BLaER1 (cell line): ENCODE results near the gene GRM8.

Experiments
- H3K27ac ChIP-seq: shearing (Covaris generic); formaldehyde crosslinking; 2 replicates; pipeline ENCODE4 v1.8.1; 2022
- H3K27me3 ChIP-seq: shearing (Covaris generic); formaldehyde crosslinking; 2 replicates; pipeline ENCODE4 v1.8.1; 2022
- H3K36me3 ChIP-seq: shearing (Covaris generic); formaldehyde crosslinking; 2 replicates; pipeline ENCODE4 v1.8.1; 2022
- H3K4me1 ChIP-seq: shearing (Covaris generic); formaldehyde crosslinking; 2 replicates; pipeline ENCODE4 v1.8.1; 2022
- H3K4me2 ChIP-seq: shearing (Covaris generic); formaldehyde crosslinking; 2 replicates; pipeline ENCODE4 v1.8.1; 2022
- H3K4me3 ChIP-seq: shearing (Covaris generic); formaldehyde crosslinking; 2 replicates; pipeline ENCODE4 v1.8.1; 2022
- H3K9ac ChIP-seq: shearing (Covaris generic); formaldehyde crosslinking; 2 replicates; pipeline ENCODE4 v1.8.1; 2022
- H3K9me3 ChIP-seq: shearing (Covaris generic); formaldehyde crosslinking; 2 replicates; pipeline ENCODE4 v1.8.1; 2022
- H4K20me1 ChIP-seq: shearing (Covaris generic); formaldehyde crosslinking; 2 replicates; pipeline ENCODE4 v1.8.1; 2022
- Cebpa-rat ChIP-seq: shearing (Covaris generic); IDR thresholded peaks from 2 replicates; pipeline ENCODE4 v1.8.1; 2022

The GRM8 gene

DNA sequence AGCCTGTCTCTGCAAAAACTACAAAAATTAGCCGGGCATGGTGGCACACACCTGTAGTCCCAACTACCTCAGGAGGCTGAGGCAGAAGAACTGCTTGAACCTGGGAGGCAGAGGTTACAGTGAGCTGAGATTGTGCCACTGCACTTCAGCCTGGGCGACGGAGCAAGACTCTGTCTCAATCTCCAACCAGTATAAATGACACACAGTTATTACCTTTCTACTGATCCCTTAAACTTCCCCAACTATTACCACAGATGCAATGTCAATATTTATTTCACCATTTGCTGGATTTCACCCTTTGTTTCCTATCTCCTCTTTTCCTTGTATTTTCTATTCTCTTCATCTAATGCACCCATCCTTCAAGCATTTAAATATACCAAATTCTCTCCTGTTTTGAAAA, 431.8 kb downstream of the GRM8 start:
- no peaks in the 10 kb centered on the region for H3K36me3 ChIP-seq
- no peak overlapping the region for H3K9ac ChIP-seq
- no peak overlapping the region for H3K4me2 ChIP-seq
- H4K20me1 ChIP-seq = no peaks in the 10 kb centered on the region
- H3K4me3 ChIP-seq = no peak overlapping the region
- TF ChIP-seq Cebpa-rat = no peak
- H3K27me3 ChIP-seq = no peaks in the 10 kb centered on the region
- no peaks in the 10 kb centered on the region for H3K4me1 ChIP-seq
- H3K9me3 ChIP-seq = no peaks in the 10 kb centered on the region
- no peak overlapping the region for H3K27ac ChIP-seq

GRCh38 chr7:126819197-126819484, 433.6 kb downstream of the GRM8 start:
- Histone ChIP-seq H3K27me3 (no peaks in the 10 kb centered on the region), H3K4me3 (no peak overlapping the region), H3K9me3 (no peaks in the 10 kb centered on the region), H3K4me1 (no peaks in the 10 kb centered on the region), H3K27ac (no peak overlapping the region), H3K36me3 (no peaks in the 10 kb centered on the region), H3K4me2 (no peak overlapping the region), H3K9ac (no peak overlapping the region), H4K20me1 (no peaks in the 10 kb centered on the region)
- TF ChIP-seq Cebpa-rat = no peak

GRCh38 chr7:126818393-126819196, 434.1 kb downstream of the GRM8 start:
- H3K4me1 ChIP-seq = no peaks in the 10 kb centered on the region
- H3K27me3 ChIP-seq = no peaks in the 10 kb centered on the region
- H3K36me3 ChIP-seq = no peaks in the 10 kb centered on the region
- H3K27ac ChIP-seq = no peak overlapping the region
- H3K9me3 ChIP-seq = no peaks in the 10 kb centered on the region
- H3K9ac ChIP-seq = no peak overlapping the region
- TF ChIP-seq Cebpa-rat = no peak
- H4K20me1 ChIP-seq = no peaks in the 10 kb centered on the region
- no peak overlapping the region for H3K4me2 ChIP-seq
- no peak overlapping the region for H3K4me3 ChIP-seq

GRCh38 chr7:126809188-126809587, 443.6 kb downstream of the GRM8 start:
- peaks cover 8% of the 10 kb centered on the region; the same call in 1 of the 2 replicates for H3K9me3 ChIP-seq
- H4K20me1 ChIP-seq = no peaks in the 10 kb centered on the region
- H3K4me3 ChIP-seq = no peak overlapping the region
- no peak overlapping the region for H3K9ac ChIP-seq
- H3K27ac ChIP-seq = no peak overlapping the region
- no peak for TF ChIP-seq Cebpa-rat
- no peaks in the 10 kb centered on the region for H3K4me1 ChIP-seq
- no peak overlapping the region for H3K4me2 ChIP-seq
- H3K27me3 ChIP-seq = no peaks in the 10 kb centered on the region
- H3K36me3 ChIP-seq = no peaks in the 10 kb centered on the region

DNA sequence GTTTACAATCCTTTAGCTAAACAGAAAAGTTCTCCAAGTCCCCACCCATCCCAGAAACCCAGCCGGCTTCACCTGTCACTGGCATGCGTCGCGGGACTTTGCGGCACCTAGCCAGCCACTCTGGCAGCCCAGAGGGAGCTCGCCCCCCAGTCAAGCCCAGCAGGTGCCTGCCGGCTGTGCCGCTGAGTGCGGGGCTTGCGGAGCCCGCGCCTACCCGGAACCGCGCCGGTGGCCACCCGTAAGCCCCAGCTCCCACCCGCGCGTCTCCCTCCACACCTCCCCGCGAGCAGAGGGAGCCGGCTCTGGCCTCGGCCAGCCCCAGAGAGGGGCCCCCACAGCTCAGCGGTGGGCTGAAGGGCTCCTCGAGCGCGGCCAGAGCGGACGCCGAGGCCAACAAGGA, 446.1 kb downstream of the GRM8 start:
- Histone ChIP-seq H3K36me3 (no peaks in the 10 kb centered on the region), H3K27me3 (no peaks in the 10 kb centered on the region), H3K9me3 (peaks cover 8% of the 10 kb centered on the region; the same call in 1 of the 2 replicates), H4K20me1 (no peaks in the 10 kb centered on the region), H3K4me2 (no peak overlapping the region), H3K4me3 (no peak overlapping the region), H3K27ac (no peak overlapping the region), H3K9ac (no peak overlapping the region), H3K4me1 (no peaks in the 10 kb centered on the region)
- no peak for TF ChIP-seq Cebpa-rat

DNA sequence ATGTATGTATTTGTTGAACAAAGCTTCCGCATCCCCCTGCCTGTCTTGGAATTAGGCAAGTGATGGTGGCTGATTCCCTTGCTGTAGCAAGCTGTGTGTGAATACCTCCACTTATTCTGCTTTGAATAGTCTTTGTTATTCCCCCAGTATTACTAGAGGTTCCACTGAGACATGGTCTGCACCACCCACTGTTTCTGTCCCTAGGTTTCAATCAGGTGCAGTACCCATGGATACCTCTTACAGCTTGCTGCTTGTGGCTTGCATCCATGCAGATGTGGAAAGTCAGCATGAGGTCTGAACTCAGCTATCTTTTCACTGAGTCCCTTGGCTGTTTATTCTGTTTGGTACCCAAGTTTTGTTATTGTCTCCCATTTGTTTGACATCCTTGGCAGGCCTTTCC, 447.4 kb downstream of the GRM8 start:
- Histone ChIP-seq H3K9me3 (peaks cover 8% of the 10 kb centered on the region; the same call in 1 of the 2 replicates), H3K36me3 (no peaks in the 10 kb centered on the region), H3K27me3 (no peaks in the 10 kb centered on the region), H3K27ac (no peak overlapping the region), H3K9ac (no peak overlapping the region), H3K4me1 (no peaks in the 10 kb centered on the region), H3K4me3 (no peak overlapping the region), H3K4me2 (no peak overlapping the region), H4K20me1 (no peaks in the 10 kb centered on the region)
- TF ChIP-seq Cebpa-rat = no peak

DNA sequence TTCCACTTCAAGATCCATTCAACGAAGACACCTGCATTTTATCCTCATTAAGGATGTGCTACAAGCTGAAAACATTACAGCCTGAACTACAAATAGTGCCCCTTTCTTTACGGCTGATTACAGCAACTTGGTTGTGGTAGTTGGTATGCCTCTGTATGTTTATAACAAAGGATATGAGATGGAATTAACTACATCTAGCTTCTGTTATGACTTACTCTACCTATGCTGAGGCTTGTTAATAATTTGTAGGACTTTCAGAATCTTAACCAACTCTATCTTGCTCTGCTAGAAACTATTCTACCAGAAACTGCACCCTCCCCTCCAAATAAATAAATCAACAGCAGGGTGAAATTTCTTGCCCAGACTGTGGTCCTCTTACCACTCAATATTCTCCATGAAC, 448.1 kb downstream of the GRM8 start:
- Histone ChIP-seq H4K20me1 (no peaks in the 10 kb centered on the region), H3K36me3 (no peaks in the 10 kb centered on the region), H3K4me2 (no peak overlapping the region), H3K9ac (no peak overlapping the region), H3K27me3 (no peaks in the 10 kb centered on the region), H3K4me3 (no peak overlapping the region), H3K9me3 (peaks cover 8% of the 10 kb centered on the region; the same call in 1 of the 2 replicates), H3K27ac (no peak overlapping the region), H3K4me1 (no peaks in the 10 kb centered on the region)
- no peak for TF ChIP-seq Cebpa-rat

DNA sequence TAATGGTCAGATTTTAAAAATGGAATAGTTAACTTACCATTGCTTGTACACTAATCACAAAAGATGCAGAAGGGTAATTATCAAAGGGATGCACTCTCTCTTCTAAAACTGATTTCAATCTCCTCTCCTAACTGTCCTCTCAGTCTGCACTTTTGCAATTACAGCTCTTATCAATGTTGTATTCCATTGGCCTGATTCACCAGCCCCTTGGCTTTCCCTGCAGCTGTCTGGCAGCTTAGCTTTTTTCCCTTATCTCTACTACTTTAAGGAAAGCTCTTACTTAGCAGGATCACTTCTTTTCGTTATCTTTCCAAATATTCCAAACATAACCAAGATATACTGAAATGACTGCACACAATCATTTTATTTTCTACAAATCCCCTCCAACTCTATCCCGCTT, 448.8 kb downstream of the GRM8 start:
- TF ChIP-seq Cebpa-rat = no peak
- Histone ChIP-seq H3K9me3 (peaks cover 8% of the 10 kb centered on the region; the same call in 1 of the 2 replicates), H3K27me3 (no peaks in the 10 kb centered on the region), H3K4me1 (no peaks in the 10 kb centered on the region), H3K4me2 (no peak overlapping the region), H3K9ac (no peak overlapping the region), H3K36me3 (no peaks in the 10 kb centered on the region), H3K4me3 (no peak overlapping the region), H3K27ac (no peak overlapping the region), H4K20me1 (no peaks in the 10 kb centered on the region)

DNA sequence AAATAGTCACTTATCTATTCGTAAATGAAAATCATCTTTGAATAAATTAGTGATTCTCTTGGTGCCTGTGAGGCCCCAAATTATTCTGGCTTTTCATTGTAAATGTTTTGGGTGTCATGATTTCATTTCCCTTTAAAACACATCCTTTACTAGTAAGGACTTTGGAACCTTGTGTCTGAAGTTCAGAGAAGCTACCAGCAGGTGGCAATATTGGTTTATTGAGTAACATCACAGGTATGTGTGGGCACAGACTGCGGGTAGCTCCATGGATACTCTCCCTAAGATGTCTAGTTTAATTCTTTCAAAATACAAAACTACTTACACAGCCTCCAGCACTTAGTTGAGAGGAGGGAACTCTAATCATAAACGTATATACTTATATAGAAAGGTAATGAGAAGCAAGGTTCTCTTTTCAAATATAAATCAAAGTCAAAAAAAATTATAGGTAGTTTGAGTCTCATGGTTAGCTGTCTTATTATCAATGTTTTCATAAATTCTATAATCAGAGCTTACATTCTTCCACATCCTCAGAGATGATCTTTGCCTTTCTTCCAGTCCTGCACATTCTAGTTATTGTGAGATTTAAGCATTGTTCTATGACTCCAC, 449.6 kb downstream of the GRM8 start:
- no peak for TF ChIP-seq Cebpa-rat
- Histone ChIP-seq H3K4me1 (no peaks in the 10 kb centered on the region), H3K9ac (no peak overlapping the region), H4K20me1 (no peaks in the 10 kb centered on the region), H3K9me3 (peaks cover 8% of the 10 kb centered on the region; the same call in 1 of the 2 replicates), H3K27me3 (no peaks in the 10 kb centered on the region), H3K4me3 (no peak overlapping the region), H3K4me2 (no peak overlapping the region), H3K36me3 (no peaks in the 10 kb centered on the region), H3K27ac (no peak overlapping the region)

GRCh38 chr7:126801733-126802132, 451.0 kb downstream of the GRM8 start:
- Histone ChIP-seq H3K27ac (no peak overlapping the region), H3K4me3 (no peak overlapping the region)
- no peak for TF ChIP-seq Cebpa-rat

More at GRCh38 chr7:126801733-126802132, 451.0 kb downstream of the GRM8 start:
- peaks cover 5% of the 10 kb centered on the region; the same call in 1 of the 2 replicates for H3K9me3 ChIP-seq
- H3K9ac ChIP-seq = no peak overlapping the region
- no peak overlapping the region for H3K4me2 ChIP-seq
- H3K27me3 ChIP-seq = no peaks in the 10 kb centered on the region
- no peaks in the 10 kb centered on the region for H3K36me3 ChIP-seq
- no peaks in the 10 kb centered on the region for H3K4me1 ChIP-seq
- no peaks in the 10 kb centered on the region for H4K20me1 ChIP-seq
